ENCODE data around the gene EYS. TPM values are rescaled to one million over a fixed set of nuclear protein-coding genes. Genes with fewer than 3 reads are reported as not detected.
"Not testable (repeated sequence)": the region's sequence is repeated elsewhere in the genome, so short reads cannot be mapped to it uniquely, and the experiment has no call there.

The EYS gene
- total RNA-seq, 1 experiment from 2014 or later: 0.99 TPM

GRCh38 chr6:63828678-63829077 is 1878.3 kb downstream of the EYS start:
- not testable (repeated sequence) for DNase-seq (ENCODE audit: low read depth)

GRCh38 chr6:63824722-63825121 is 1882.3 kb downstream of the EYS start:
- DNase-seq (ENCODE audit: low read depth): no peak

- DNase-seq (ENCODE audit: low read depth): no peak
Measured at GRCh38 chr6:63821442-63821841, 1885.6 kb downstream of the EYS start.

DNA sequence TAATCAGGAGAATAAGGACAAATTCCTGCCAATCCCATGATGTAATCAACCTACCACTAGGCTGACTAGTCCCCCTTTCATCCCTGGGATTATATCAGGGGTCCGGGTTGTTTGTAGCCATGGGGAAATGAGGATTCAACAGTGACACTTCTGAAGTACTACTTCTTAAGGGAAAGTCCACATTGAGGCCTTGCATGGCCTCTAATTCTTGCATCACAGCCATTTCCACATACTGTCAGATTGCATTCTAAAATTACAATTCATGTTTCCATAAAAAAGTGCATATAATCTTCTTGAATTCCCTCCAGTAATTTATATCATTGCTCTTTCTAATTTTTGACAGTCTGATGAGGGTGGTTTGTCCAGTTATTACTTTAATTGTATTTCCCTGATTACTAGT is 1887.2 kb downstream of the EYS start:
- DNase-seq (ENCODE audit: low read depth): no peak

GRCh38 chr6:63817492-63818050 is 1889.5 kb downstream of the EYS start:
- DNase-seq (ENCODE audit: low read depth): peak; percentile 43

DNA sequence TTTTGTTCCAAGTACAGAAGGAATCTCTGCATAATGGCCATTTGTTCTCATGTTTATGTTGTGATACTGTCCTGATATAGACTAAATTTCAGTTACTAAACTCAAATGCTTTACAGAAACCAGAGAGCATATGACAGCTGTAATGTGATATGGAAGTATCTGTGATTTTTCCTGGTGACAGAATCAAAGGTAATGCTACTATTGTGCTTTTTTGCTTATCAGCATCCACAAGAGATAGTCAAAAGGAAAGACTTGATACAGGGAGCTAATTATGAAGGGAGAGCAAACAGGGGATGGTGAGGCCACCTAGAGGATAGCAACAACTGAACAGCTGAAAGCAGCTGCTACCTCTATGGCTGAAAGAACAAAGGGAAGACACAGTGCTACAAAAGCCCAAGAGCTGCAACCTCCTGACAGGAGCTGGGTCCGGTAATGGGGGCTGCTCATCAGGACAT is 1890.0 kb downstream of the EYS start:
- peak; percentile 37 for DNase-seq (ENCODE audit: low read depth)

DNA sequence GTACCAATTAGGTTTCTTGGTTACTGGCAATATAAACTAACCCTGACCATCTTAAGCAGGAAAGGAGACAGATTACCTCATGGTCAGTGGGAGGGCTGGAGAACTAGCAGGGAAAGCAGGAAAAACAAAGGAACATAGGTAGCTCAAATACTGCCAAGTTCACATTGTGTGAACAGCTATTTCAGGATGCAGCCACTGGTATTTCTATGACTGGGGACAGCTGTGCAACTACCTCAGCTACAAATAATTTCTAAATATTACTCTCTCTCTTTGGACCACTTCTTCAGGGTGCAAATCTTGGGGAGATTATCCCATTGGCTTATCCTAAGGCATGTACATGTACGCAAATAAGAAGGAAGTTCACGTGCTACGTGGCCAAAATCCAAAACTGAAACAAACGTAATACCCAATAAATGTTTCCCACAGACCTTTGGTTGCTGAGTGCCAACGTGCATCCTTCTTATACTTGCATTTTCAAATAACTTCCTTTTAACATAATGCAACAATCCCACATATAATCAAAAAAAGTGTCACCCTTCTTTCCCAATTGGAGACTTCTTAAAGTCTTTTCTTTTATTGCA is 1890.5 kb downstream of the EYS start:
- DNase-seq (ENCODE audit: low read depth): no peak

DNA sequence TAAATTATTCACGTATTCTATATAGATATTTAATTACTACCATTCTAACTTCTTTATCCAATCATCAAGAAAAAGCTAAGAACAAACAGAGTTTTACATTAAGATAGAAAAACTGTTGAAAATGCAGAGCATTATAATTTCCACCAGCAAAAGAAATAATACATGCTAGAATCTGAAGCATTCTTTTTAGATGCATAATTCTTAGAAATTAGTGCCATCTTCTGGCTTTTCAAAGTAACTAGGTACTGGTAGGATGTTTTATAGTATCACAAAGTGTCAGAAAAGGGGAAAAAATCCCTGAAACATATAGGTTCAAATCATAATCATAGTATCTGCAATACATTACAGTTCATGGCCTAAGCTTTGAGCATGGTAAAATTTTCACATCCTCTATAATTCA is 1892.6 kb downstream of the EYS start:
- DNase-seq (ENCODE audit: low read depth): no peak

- no peak for DNase-seq (ENCODE audit: low read depth)
Measured at GRCh38 chr6:63813566-63814120, 1893.4 kb downstream of the EYS start.

GRCh38 chr6:63808576-63808975 is 1898.5 kb downstream of the EYS start:
- DNase-seq (ENCODE audit: low read depth): no peak

GRCh38 chr6:63807056-63807455 is 1900.0 kb downstream of the EYS start:
- peak; percentile 25 for DNase-seq (ENCODE audit: low read depth)

- no peak for DNase-seq (ENCODE audit: low read depth)
Measured at GRCh38 chr6:63806573-63806913, 1900.5 kb downstream of the EYS start.

DNA sequence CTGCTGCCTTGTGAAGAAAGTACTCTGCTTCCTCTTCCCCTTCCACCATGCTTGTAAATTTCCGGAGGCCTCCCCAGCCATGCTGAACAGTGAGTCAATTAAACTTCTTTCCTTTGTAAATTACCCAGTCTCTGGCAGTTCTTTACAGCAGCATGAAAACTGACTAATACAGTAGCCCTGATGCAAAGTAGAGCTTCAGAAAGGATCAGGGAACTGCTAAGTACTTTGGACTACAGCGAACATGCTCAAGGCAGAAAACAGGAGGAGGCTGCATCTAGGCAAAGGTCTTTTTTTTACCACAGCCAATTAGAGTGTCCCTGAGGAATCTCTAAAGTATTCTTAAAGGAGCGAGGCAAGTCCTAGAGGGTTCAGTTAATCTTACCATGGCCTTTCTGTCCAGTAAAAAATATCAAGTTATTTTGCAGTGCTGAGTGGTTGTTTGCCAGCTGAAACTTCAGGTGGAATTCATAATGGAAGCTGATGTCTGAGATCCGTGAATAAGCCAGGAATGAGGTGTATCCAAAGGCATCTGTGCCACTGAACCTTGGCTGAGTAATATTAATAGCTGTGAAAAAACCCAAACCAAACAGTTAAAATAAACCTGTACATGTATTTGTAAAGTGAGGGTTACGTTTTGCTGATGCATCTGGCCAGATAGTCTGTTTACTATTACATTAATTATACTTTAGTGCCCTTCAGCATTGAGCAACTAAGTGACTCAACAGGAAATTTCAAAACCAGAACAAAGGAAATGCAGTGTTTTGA is 1901.0 kb downstream of the EYS start:
- DNase-seq (ENCODE audit: low read depth): peak; percentile 96

- DNase-seq (ENCODE audit: low read depth): no peak
Measured at GRCh38 chr6:63805345-63805744, 1901.7 kb downstream of the EYS start.

GRCh38 chr6:63804381-63804956 is 1902.6 kb downstream of the EYS start:
- DNase-seq (ENCODE audit: low read depth): peak; percentile 96

DNA sequence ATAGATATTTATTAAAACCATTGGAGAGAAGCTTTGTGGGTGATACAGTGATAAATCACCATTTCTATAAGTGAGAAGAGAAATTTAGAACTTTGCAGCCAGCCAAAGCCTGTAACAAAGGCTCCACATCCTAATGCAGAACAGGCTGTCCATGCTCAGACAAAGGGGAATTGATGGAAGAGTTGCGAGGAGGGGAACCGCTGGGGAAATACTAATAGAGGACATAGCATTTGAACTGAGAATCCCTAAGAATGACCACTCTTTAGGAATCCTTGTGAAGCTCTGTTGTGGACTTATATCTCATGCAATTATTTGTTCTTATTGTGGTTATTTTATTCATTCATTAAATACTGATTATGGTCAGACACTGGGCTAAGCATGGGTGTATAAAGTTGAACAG is 1903.7 kb downstream of the EYS start:
- no peak for DNase-seq (ENCODE audit: low read depth)

DNA sequence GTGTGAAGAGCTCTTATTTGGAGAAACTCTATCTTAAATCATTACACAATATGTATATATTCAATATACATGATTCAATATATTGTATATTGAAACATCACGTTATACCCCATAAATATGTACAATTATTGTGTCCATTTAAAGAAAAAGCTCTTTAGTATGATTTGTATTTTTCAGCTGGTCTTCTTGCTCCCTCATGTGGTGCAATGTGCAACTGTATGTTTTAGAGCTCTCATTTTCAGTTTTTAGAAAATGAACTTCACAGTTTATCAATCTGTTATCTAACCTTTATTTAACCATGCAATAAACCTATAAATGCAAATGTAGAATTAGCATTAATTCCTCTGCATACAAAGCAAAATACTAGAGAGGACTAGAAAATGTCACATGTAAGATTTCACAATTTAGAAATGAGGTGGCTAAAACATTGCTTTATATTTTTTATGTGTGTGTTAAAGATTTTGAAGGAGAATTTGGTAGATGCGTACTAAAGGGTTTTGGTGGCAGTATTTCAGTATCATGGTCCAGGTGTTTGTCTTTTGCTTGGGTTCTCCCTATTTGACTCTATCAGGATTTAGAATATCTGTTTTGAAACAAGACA is 1904.3 kb downstream of the EYS start:
- DNase-seq (ENCODE audit: low read depth): peak; percentile 43

DNA sequence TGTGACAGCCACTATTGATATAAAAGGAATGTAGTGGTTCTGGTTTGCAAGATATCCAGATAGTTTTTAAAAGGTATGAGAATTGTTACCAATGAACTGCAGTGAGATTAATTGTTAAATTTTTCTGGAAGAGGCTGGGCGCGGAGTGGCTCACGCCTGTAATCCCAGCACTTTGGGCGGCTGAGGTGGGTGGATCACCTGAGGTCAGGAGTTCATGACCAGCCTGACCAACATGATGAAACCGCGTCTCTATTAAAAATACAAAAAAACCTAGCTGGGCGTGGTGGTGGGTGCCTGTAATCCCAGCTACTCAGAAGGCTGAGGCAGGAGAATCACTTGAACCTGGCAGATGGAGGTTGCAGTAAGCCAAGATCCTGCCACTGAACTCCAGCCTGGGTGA is 1906.6 kb downstream of the EYS start:
- DNase-seq (ENCODE audit: low read depth): not testable (repeated sequence)

- no peak for DNase-seq (ENCODE audit: low read depth)
Measured at GRCh38 chr6:63799813-63800212, 1907.2 kb downstream of the EYS start.

- no peak for DNase-seq (ENCODE audit: low read depth)
Measured at GRCh38 chr6:63799313-63799712, 1907.7 kb downstream of the EYS start.

GRCh38 chr6:63798378-63798777 is 1908.6 kb downstream of the EYS start:
- DNase-seq (ENCODE audit: low read depth): no peak

DNA sequence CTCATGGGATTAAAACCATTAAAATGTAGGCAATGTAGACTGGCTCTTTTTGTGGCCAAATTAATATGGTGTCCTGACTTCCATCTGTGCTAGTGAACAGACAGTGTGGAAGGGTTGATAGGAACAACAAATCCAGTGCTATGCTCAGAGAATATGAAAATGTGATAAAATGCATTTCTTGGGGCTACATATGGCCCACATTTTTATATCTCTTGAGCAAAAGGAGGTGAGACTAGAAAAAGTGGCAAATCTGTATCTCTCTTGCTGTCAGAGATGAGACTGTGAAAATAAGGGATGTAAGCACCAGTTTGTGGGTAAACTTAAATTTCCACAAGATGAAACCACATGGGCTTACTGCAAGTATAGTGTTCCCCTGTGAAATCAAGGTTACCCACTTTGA is 1909.3 kb downstream of the EYS start:
- no peak for DNase-seq (ENCODE audit: low read depth)
